M059J (cell line): Measurements from ENCODE around the gene HOMER3. TPM values are rescaled to one million over a fixed set of nuclear protein-coding genes. Genes with fewer than 3 reads are reported as not detected.
"Not testable (repeated sequence)": the region's sequence is repeated elsewhere in the genome, so short reads cannot be mapped to it uniquely, and the experiment has no call there.

Experiments used
- DNase-seq: peaks from one replicate; pipeline ENCODE4 v3.0.0-alpha.2; 2012; ENCODE audit warnings: low read depth
- total RNA-seq: library from RNA; depleted of rRNA; stranded (reverse); fragments of >200 nt; shearing (Covaris generic); gene quantifications from 2 replicates; pipeline ENCODE4 v1.2.3, GENCODE V29; 2014

Gene HOMER3
- total RNA-seq, 1 experiment from 2014 or later = 141 TPM

DNA sequence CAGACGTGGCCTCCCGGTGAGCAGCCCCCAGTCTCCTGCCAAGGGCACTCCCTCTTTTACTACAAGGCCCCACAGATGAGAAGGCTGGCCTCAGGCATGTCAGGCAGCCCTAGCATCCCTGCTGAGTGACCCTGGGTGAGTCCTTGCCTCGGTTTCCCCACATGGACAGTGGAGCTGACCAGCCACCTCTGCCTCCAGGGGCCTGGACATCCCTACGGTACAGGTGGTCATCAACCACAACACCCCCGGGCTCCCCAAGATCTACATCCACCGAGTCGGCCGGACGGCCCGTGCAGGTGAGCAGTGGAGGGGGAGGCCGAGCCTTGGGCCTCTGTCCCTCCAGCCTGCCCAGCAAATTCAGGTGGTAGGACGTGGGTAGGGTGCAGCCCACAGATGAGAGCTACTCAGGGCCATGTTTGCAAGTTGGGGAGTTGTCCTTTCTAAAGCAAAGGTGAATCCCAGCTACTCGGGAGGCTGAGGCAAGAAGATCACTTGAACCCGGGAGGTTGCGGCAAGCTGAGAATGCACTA, 16.3 kb downstream of the HOMER3 start:
- DNase-seq = no peak

DNA sequence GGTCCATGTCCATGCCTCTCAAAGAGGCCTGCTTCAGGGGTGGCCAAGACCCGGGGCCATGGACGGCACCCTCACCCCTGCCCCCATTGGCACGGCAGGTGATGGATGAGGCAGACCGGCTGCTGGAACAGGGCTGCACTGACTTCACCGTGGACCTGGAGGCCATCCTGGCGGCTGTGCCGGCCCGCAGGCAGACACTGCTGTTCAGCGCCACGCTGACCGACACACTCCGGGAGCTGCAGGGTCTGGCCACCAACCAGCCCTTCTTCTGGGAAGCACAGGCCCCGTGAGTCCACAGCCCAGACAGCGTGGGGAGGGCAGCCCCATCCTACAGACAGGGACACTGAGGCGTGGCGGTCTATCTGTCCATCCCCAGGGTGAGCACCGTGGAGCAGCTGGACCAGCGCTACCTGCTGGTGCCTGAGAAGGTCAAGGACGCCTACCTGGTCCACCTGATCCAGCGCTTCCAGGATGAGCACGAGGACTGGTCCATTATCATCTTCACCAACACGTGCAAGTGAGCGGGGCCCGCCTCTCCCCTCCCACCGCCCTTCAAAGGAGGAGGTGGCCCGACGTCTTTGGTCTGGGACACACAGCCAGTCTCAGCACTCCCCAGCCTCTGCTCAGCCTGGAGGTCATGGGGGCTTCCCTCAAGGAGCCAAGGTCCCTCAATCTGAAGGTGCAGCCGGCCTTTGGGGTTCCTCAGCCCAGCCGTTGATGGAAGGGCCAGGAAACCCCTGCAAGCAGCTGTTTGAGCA, 18.6 kb downstream of the HOMER3 start:
- no peak for DNase-seq

DNA sequence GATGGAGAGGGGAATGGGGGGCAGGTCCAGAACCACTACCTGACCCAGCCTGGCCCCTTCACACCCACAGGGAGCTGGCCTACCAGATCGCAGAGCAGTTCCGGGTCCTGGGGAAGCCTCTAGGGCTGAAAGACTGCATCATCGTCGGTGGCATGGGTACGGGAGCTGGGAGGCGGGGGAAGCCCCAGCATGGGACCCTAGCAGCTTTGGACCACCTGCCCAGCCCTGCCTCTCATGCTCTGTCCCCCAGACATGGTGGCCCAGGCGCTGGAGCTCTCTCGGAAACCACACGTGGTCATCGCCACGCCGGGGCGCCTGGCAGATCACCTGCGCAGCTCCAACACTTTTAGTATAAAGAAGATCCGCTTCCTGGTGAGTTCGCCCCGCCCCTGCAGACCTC, 19.4 kb downstream of the HOMER3 start:
- no peak for DNase-seq

DNA sequence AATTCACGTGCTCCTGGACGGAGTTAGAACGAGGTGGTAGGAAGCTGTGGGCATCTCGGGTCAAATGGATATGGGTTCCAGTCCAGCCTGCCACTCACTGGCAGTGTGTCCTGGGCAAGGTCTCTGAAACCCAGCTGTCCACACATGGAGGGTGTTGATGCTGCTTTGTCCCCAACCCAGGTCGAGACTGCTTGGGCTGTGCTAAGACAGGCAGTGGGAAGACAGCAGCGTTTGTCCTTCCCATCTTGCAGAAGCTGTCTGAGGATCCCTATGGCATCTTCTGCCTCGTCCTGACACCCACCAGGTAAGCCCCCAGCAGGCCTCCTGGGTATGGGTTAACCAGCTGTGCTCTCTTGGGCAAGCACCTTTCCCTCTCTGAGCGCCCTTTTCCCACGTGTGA, 20.6 kb downstream of the HOMER3 start:
- no peak for DNase-seq

DNA sequence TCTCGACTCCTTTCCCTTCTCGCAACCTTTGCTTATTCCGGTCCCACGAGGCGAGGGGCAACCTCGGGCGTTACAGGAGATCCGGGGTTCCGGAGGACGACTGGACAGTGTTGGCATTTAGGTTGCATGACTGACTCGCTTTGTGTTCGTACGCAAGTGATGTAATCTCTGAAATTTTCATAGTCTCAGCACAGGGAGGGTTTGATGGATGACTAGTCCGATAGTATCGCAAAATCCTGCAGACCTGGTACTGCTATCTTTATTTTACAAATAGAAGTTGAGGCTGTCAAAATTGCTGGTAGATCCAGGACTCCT, 21.2 kb downstream of the HOMER3 start:
- no peak for DNase-seq

DNA sequence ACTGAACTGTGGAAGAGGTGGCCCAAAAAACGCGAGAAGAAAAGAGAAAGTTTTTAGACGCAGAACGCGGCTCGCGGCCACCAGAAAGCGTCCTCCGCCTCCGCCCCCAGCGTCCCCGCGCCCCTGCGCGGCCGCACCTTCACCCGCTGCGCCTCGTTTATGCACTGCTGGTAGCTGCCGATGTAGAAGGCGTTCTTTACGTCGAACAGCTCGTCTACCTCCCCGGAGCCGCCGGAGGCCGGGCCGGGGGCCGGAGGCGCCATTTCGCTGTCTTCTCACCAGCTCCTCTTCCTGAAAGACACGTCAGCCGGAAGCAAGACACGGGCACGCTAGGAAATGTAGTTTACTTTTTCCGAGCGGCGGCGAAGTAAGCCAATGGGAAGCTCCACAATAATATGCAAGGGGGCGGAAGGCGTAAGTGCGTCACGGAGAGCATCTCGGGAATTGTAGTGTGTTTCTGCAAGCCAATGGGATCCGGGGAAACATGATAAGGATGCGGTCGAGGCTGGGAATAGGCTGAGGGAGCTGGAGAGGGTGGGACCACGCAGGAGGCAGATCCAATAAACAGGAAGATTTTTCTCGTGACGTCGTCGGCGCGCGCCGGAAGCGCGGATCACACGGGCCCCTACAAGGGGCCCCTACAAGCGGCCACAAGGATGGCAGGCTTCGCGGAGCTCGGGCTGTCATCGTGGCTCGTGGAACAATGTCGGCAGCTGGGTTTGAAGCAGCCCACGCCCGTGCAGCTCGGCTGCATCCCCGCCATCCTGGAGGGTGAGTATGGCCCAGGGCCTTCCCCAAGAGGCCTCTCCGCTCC, 21.7 kb downstream of the HOMER3 start, which contains the start of the genes COPE and DDX49:
COPE (minus strand) TSS at position 302 of the 814 bp plus-strand sequence; CDS start at position 263, 39 bp downstream.
DDX49 (plus strand) TSS at position 630 of the 814 bp plus-strand sequence; CDS start at position 657, 27 bp downstream.
- peak; percentile 100 for DNase-seq

DNA sequence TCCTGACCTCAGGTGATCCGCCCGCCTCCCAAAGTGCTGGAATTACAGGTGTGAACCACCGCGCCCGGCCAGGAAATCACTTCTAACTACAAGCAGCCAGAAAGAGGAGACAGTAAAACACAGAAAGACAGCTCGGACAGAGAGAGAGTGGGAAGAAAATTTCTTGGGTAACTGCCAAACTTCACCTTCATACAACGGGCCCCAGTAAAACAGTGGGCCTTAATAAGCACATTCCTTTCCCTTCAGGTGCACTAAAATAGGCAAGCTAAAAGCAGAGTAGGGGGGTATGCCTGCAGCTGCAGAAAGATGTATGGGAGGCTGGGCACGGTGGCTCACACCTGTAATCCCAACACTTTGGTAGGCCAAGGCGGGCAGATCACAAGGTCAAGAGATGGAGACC, 23.4 kb downstream of the HOMER3 start:
- not testable (repeated sequence) for DNase-seq

DNA sequence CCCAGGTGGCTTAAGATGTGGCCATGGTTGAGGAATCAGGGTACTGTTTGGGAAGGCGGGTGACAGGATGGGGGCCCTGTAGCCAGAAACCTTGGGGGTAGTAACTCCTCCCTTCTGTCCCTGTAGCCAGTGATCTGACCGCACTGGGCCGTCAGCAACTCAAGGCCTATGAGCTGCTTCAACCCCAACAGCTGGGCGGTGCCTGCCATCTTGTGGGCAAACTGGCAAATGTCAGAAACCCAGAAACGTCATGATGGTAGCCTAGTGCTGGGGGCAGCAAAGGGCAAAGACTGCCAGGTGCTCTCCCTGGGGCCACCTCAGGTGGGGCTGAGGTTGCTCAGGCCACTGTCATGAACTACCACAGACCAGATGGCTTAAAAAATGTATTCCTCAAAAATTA, 25.4 kb downstream of the HOMER3 start:
- DNase-seq = peak; percentile 40

GRCh38 chr19:18913466-18913865, 27.6 kb downstream of the HOMER3 start:
- no peak for DNase-seq

DNA sequence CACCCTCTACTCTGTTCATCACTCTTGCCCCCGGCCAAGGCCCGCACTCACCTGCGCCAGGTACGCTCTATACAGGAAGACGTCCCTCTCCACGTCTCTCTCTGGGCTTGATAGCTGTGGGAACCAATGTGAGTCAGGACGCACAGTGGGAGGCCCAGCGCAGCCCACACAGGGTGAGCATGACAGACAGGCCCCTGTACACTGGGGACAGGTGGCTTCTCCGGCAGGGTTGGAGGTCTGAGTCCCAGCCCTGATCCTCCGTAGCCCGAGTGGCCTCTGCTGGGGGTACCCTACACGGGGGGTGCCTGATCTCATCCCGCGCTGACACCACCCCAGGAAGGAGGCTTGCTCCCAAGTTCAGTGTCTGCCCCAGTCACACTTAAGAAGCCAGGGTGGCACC, 28.1 kb downstream of the HOMER3 start:
- DNase-seq = no peak

- DNase-seq = no peak
Observed at GRCh38 chr19:18910801-18911436, 30.1 kb downstream of the HOMER3 start.

- no peak for DNase-seq
Observed at GRCh38 chr19:18910010-18910409, 31.0 kb downstream of the HOMER3 start.

DNA sequence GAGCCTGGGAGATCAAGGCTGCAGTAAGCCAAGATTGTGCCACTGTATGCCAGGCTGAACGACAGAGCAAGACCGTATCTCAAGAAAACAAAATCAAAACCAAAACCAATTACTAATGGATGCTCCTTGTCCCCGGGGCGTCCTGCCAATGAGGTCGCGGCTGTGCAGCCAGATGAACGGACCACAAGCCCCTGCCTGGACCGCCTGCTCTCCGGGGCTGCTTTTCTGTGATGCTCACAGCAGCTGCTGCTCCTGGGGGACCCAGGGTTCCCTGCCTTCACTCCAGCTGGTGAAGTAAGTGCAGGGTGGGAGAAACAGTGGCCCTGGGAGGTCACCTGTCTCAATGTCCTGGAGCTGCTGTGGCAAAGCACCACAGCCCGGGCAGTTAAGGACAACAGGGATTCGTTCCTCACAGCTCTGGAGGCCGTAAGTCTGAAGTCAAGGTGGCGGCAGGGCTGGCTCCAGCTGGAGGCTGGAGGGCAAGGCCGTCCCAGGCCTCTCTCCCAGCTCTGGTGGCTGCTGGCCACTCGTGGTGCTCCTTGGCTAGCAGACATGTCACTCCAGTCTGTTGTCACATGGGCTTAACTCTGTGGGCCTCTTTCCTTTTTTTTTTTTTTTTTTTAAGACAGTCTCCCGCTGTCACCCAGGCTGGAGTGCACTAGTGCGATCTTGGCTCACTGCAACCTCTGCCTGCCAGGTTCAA, 31.9 kb downstream of the HOMER3 start:
- DNase-seq = no peak

DNA sequence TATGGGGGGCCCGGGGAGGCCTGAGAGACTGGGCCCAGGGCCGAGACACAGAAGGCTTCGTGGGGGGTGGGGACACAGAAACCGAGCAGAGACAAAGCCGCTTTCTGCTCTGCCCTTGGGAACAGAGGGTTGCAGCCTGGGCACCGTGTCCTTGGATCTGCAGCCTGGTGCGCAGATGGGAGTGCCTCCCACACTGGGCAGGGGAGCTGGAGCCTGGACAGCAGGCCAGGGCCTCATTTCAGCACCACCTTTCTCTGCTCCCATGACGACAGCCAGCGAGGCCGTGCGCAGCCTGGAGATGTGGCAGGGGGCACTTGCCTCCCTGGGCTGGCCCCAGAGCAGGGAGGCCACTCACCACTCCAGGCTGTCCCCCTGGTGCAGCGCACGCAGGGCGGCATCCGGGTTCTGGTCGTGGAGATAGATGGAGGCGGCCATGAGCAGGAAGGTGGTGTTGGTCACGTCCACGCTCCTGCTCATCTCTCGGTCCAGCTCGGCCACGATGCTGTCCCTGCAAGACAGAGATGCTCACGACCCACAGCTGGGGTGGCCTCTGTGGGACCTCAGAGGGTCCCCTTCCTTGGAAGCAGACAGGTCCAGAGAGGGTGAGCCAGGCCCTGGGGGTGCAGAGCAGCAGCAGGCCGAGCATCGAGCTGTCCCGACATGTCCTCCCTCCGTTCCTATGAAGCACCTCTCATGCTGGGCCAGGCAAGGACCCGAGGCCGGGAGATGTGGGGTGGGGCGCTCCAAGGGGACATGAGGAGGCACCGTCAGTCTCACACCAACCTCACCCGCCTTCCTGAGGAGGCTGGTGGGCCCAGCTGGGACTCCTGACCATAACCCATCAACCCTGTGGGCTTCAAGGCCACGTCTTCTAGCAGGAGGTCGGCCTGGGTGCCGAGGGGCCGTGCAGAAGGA, 34.2 kb downstream of the HOMER3 start:
- no peak for DNase-seq

DNA sequence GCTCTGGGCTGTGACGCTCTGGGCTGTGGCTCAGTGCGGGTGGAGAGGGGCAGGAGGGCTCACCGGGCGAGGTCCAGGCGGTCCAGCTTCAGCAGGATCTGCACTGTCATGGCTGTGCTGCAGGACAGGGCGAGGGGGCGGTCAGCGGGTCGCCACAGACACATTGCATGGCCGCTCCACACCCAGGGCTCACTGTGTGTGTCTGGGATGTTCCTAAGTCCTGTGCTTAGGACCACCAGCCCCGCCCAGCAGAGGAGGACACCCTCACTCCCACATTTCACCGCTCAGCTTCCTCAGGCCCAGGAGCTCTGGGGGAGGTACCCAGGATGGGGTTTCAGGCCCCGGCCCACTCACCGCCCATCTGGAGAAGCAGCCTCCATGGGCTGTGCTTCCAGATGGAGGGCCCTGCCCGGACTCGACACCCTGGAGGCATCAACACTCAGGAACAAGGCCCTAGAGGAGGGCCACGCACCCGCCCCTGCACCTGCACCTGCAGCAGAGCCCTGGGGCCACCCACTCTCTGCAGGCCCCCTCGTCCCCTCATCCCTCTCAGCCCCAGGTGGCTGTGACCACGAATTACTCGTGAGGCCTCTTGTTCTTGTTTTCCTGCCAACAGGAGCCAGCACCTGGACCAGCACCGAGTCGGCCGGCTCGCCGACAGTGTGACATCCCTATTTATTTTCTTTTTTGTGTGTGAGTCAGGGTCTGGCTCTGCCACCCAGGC, 35.3 kb downstream of the HOMER3 start:
- DNase-seq = no peak

GRCh38 chr19:18905058-18905456, 36.0 kb downstream of the HOMER3 start:
- DNase-seq = no peak

GRCh38 chr19:18904334-18905057, 36.5 kb downstream of the HOMER3 start:
- no peak for DNase-seq

DNA sequence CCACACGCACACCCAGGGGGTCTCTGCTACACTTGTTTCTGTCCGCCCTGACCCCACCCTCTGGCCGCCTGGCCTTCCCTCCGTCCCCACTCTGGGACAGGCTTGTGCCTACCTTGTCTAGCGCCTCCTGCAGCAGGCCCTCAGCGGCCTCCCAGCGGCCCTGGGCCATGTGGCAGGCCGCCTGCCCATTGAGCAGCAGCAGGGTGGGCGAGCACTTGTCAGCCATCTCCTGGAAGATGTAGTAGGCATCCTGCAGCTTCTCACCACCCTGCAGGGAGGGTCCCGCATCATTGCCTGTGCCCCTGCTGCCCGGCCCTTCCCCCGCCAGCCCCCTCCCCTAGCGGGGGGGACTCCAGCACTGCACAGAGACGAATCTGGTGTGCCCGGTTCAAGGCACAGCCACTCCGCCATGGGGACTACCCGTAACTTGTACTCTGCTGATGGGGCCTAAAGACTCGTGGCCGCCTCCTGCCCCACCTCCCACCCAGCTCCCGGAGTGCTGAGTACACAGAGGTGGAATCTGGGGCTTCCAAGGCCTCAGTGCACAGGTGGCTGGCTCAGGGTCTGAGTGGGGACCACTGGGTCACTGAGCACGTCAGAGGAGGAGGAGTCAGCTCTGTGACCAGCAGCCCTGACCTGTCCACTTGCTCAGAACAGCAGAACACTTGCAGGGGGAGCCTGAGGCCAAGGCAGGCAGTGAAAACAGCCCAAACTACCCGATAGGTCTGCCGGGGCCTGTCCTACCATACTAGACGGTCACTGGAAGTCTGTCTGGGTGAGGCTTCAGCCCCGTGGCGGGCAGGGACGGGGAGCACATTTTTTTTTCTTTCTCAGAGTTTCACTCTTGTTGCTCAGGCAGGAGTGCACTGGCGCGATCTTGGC, 37.6 kb downstream of the HOMER3 start:
- no peak for DNase-seq
